Measurements from ENCODE around the gene MAD1L1.

Gene MAD1L1

DNA sequence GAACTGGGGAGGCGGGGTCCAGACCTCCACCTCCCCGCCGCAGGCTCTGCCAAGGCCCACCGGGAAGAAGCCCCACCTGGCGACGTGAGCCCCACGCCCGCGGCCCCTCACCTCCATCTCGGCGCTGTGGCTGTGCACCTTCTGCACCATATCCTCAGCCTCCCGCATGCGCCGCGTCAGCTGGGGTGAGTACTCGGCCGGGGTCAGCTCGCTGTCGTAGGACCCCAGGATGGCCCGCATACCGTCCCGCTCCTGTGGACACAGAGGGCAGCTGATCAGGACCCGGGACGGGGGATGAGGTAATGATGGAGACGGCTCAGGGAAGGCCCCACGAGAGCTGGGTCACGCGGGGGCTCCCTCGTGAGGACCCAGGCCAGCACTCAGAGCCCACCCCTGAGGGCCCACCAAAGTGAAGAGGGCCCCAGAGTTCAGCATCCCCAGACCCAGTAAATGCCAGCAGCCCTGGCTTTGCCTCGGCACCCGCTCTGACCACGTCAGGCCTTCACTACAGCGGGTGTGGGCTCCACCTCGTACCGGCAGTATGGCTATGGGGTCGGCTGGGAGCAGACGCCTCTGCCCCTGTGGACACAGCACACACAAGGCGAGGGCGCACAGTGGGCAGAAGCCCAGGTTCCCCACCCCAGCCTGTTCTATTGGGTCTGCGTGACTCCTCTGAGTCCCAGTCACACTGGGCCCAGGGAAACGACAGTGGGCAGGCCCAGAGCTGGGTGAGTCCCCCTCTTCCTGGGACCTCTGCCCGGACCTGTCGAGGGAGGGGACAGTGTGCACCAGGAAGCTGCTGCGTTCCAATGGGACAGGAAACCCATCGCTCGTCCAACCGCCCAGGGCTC is 218.1 kb downstream of the MAD1L1 start:
- Histone ChIP-seq H3K79me2 (ENCODE audit: insufficient read depth, low read length) (no peaks in the 10 kb centered on the region), H3K27me3 (ENCODE audit: low read length) (no peaks in the 10 kb centered on the region), H3K4me3 (ENCODE audit: insufficient read depth, low read length, poor library complexity, severe bottlenecking) (no peak overlapping the region), H3F3A (ENCODE audit: insufficient read depth) (no peaks in the 10 kb centered on the region), H4K20me1 (ENCODE audit: low read depth, low read length) (no peaks in the 10 kb centered on the region), H3K36me3 (ENCODE audit: low read length) (no peaks in the 10 kb centered on the region), H3K9me2 (replicated peaks; ENCODE audit: insufficient read depth, low read length) (no peaks in the 10 kb centered on the region), H3K27ac (ENCODE audit: low read depth, low read length) (no peak overlapping the region), H2AFZ (ENCODE audit: low read depth, low read length, severe bottlenecking) (no peak overlapping the region), H3K9ac (ENCODE audit: low read length) (no peak overlapping the region), H3K9me3 (ENCODE audit: insufficient read depth, low read length) (no peaks in the 10 kb centered on the region), H3K4me2 (ENCODE audit: low read depth, low read length, poor library complexity, severe bottlenecking) (no peak overlapping the region)
- TF ChIP-seq, protein P1, sequence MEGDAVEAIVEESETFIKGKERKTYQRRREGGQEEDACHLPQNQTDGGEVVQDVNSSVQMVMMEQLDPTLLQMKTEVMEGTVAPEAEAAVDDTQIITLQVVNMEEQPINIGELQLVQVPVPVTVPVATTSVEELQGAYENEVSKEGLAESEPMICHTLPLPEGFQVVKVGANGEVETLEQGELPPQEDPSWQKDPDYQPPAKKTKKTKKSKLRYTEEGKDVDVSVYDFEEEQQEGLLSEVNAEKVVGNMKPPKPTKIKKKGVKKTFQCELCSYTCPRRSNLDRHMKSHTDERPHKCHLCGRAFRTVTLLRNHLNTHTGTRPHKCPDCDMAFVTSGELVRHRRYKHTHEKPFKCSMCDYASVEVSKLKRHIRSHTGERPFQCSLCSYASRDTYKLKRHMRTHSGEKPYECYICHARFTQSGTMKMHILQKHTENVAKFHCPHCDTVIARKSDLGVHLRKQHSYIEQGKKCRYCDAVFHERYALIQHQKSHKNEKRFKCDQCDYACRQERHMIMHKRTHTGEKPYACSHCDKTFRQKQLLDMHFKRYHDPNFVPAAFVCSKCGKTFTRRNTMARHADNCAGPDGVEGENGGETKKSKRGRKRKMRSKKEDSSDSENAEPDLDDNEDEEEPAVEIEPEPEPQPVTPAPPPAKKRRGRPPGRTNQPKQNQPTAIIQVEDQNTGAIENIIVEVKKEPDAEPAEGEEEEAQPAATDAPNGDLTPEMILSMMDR (IDR thresholded peaks at IDR 0.05; ENCODE audit: insufficient read depth, low read length, poor library complexity, severe bottlenecking): no peak
- TF ChIP-seq EZH2phosphoT487 (conservative IDR thresholded peaks at IDR 0.05; ENCODE audit: low read length): no peak

DNA sequence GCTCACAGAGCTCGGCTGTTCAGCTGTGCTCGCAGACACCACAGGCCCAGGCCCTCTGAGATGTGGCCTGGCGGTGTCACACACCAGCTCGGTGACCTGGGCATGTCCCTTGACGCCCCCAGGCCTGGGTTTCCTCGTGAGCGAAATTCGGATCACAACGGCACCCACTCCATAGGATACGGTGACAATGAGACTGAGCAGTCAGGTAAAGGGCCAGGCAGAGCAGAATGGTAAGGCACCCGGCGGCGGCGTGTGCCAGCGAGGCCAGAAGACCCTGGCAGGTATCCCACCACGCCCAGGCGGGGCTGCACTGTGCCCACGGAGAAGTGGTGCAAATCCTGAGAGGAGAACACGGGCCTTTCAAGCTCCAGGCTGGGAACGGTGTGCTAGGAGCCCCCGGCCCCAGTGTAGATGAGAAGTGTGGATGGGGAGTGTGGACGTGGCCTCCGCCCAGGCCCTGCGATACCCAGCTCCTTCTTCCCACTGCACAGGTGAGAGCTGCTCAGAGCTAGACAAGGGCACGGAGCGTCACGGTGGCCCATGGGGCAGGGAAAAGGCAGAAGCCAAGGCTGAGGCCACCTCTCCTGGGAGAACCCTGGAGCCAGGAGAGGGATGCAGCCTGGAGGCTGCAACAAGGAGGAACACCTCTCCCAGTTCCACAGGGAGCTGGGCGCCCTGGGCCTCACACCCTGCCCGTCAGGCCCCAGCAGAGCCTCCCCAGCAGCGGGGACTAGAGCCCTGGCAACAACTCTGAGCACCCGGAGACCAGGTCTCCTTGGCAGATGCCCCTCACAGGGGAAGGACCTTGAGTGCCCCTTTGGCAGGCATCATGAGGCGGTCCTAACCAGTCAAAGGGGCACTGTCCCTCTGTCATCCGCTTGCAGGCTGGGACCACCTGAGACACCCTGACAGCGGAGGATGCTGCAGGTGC is 219.1 kb downstream of the MAD1L1 start:
- TF ChIP-seq, protein P1 (IDR thresholded peaks at IDR 0.05; ENCODE audit: insufficient read depth, low read length, poor library complexity, severe bottlenecking): no peak
- no peak for TF ChIP-seq EZH2phosphoT487 (conservative IDR thresholded peaks at IDR 0.05; ENCODE audit: low read length)
- no peak overlapping the region for H3K4me2 ChIP-seq (ENCODE audit: low read depth, low read length, poor library complexity, severe bottlenecking)
- no peaks in the 10 kb centered on the region for H3F3A ChIP-seq (ENCODE audit: insufficient read depth)
- H3K79me2 ChIP-seq (ENCODE audit: insufficient read depth, low read length): no peaks in the 10 kb centered on the region
- no peak overlapping the region for H2AFZ ChIP-seq (ENCODE audit: low read depth, low read length, severe bottlenecking)
- H3K9me2 ChIP-seq (replicated peaks; ENCODE audit: insufficient read depth, low read length): no peaks in the 10 kb centered on the region
- no peaks in the 10 kb centered on the region for H3K27me3 ChIP-seq (ENCODE audit: low read length)
- no peak overlapping the region for H3K9ac ChIP-seq (ENCODE audit: low read length)
- no peak overlapping the region for H3K27ac ChIP-seq (ENCODE audit: low read depth, low read length)
- H3K36me3 ChIP-seq (ENCODE audit: low read length): no peaks in the 10 kb centered on the region
- no peaks in the 10 kb centered on the region for H4K20me1 ChIP-seq (ENCODE audit: low read depth, low read length)
- H3K4me3 ChIP-seq (ENCODE audit: insufficient read depth, low read length, poor library complexity, severe bottlenecking): no peak overlapping the region
- no peaks in the 10 kb centered on the region for H3K9me3 ChIP-seq (ENCODE audit: insufficient read depth, low read length)

DNA sequence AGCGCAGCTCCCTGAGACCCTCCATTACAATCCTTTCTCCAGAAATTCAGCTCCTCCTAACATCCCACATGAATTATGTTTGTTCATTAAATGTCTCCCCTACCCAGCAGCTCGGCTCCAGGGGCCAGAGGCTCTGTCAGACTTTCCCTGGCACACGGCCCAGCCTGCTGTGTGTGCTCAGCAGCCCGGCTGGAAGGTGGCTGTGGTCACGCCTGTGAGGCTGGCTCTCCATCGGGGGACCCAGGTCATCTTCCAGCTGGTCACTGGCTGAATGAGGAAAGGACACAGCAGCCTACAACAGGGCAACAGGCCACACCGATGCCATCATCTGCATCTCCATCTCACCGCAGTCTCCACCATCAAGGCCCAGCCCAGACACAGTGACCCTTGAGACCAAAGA is 219.8 kb downstream of the MAD1L1 start:
- H3K4me2 ChIP-seq (ENCODE audit: low read depth, low read length, poor library complexity, severe bottlenecking): no peak overlapping the region
- H3K36me3 ChIP-seq (ENCODE audit: low read length): no peaks in the 10 kb centered on the region
- H3K27me3 ChIP-seq (ENCODE audit: low read length): no peaks in the 10 kb centered on the region
- H3F3A ChIP-seq (ENCODE audit: insufficient read depth): no peaks in the 10 kb centered on the region
- TF ChIP-seq EZH2phosphoT487 (conservative IDR thresholded peaks at IDR 0.05; ENCODE audit: low read length): no peak
- TF ChIP-seq, protein P1 (IDR thresholded peaks at IDR 0.05; ENCODE audit: insufficient read depth, low read length, poor library complexity, severe bottlenecking): no peak
- H3K79me2 ChIP-seq (ENCODE audit: insufficient read depth, low read length): no peaks in the 10 kb centered on the region
- H4K20me1 ChIP-seq (ENCODE audit: low read depth, low read length): no peaks in the 10 kb centered on the region
- no peaks in the 10 kb centered on the region for H3K9me3 ChIP-seq (ENCODE audit: insufficient read depth, low read length)
- no peaks in the 10 kb centered on the region for H3K9me2 ChIP-seq (replicated peaks; ENCODE audit: insufficient read depth, low read length)
- H2AFZ ChIP-seq (ENCODE audit: low read depth, low read length, severe bottlenecking): no peak overlapping the region
- no peak overlapping the region for H3K9ac ChIP-seq (ENCODE audit: low read length)
- H3K4me3 ChIP-seq (ENCODE audit: insufficient read depth, low read length, poor library complexity, severe bottlenecking): no peak overlapping the region
- no peak overlapping the region for H3K27ac ChIP-seq (ENCODE audit: low read depth, low read length)
